PC-3 (cell line): ENCODE measurements around the gene MIPOL1. TPM values are rescaled to one million over a fixed set of nuclear protein-coding genes. Genes with fewer than 3 reads are reported as not detected.
A peak's percentile ranks its signal among the peaks of the same experiment; 100 is the strongest.

ENCODE experiments used
- ATAC-seq: fragments of 200-7000 bp; cut with Tn5 transposase; 2 replicates; pipeline ENCODE4 v1.9.1; 2020; ENCODE audit warnings: mild to moderate bottlenecking, moderate library complexity
- BruUV-seq: library from RNA; stranded (reverse); fragments of 400-500 nt; replicated peaks from 2 replicates; lab custom pipeline; 2021; lab: Mats Ljungman, UMichigan
- CTCF ChIA-PET: fragments of 300-600 bp; sonication (Branson Sonifier 250); formaldehyde crosslinking; loops from one replicate; lab custom pipeline; 2022; ENCODE audit warnings: antibody characterized with exemption; lab: Charles Lee
- POLR2A ChIA-PET: fragments of 300-600 bp; sonication (Branson Sonifier 250); formaldehyde crosslinking; loops from one replicate; lab custom pipeline; 2022; ENCODE audit warnings: antibody characterized with exemption; ENCODE audit not compliant: unreplicated experiment; lab: Charles Lee
- DNase-seq: peaks from one replicate; pipeline ENCODE4 v3.0.0-alpha.2; 2015
- H2AFZ ChIP-seq: fragments of 300-600 bp; sonication (generic); 2 replicates; pipeline ENCODE4 v1.6.0; 2016; ENCODE audit warnings: antibody characterized with exemption, low read length
- H3F3A ChIP-seq: fragments of 300-600 bp; sonication (generic); one replicate; pipeline ENCODE4 v1.6.0; 2017; ENCODE audit warnings: antibody characterized with exemption, low read length, control low read depth, mild to moderate bottlenecking; ENCODE audit not compliant: unreplicated experiment
- H3K27ac ChIP-seq: fragments of 300-600 bp; sonication (generic); 2 replicates; pipeline ENCODE4 v1.5.1; 2016; ENCODE audit warnings: mild to moderate bottlenecking, low read length
- H3K27me3 ChIP-seq: fragments of 300-600 bp; sonication (generic); 2 replicates; pipeline ENCODE4 v1.6.1; 2016; ENCODE audit warnings: low read length, mixed read lengths
- H3K36me3 ChIP-seq: fragments of 300-600 bp; sonication (generic); 2 replicates; pipeline ENCODE4 v1.6.1; 2016; ENCODE audit warnings: low read depth, mixed run types, low read length, mixed read lengths
- H3K4me1 ChIP-seq: fragments of 300-600 bp; sonication (generic); 2 replicates; pipeline ENCODE4 v1.5.1; 2016; ENCODE audit warnings: low read length; ENCODE audit not compliant: insufficient read depth
- H3K4me2 ChIP-seq: fragments of 300-600 bp; sonication (generic); 2 replicates; pipeline ENCODE4 v1.6.0; 2016; ENCODE audit warnings: low read length
- H3K4me3 ChIP-seq: fragments of 300-600 bp; sonication (generic); 2 replicates; pipeline ENCODE4 v1.5.1; 2016; ENCODE audit warnings: mild to moderate bottlenecking, low read length, mixed read lengths
- H3K79me2 ChIP-seq: fragments of 300-600 bp; sonication (generic); 2 replicates; pipeline ENCODE4 v1.6.1; 2017; ENCODE audit warnings: low read length, mixed read lengths
- H3K9ac ChIP-seq: fragments of 300-600 bp; sonication (generic); 2 replicates; pipeline ENCODE4 v1.6.0; 2016; ENCODE audit warnings: mild to moderate bottlenecking, low read length
- H3K9me2 ChIP-seq: fragments of 300-600 bp; sonication (generic); replicated peaks from 2 replicates; pipeline ENCODE4 v1.6.1; 2016; ENCODE audit warnings: mixed run types, low read length, mixed read lengths
- H3K9me3 ChIP-seq: fragments of 300-600 bp; sonication (generic); 2 replicates; pipeline ENCODE4 v1.6.1; 2016; ENCODE audit warnings: low read length, mixed read lengths
- H4K20me1 ChIP-seq: fragments of 300-600 bp; sonication (generic); 2 replicates; pipeline ENCODE4 v1.6.1; 2016; ENCODE audit warnings: low read length, mixed read lengths
- EZH2 ChIP-seq: fragments of 300-600 bp; sonication (generic); IDR thresholded peaks from one replicate; pipeline ENCODE4 v1.6.1; 2017; ENCODE audit warnings: antibody characterized with exemption, mild to moderate bottlenecking, low read length; ENCODE audit not compliant: unreplicated experiment
- EZH2phosphoT487 ChIP-seq: fragments of 300-600 bp; sonication (generic); IDR thresholded peaks from 2 replicates; pipeline ENCODE4 v1.6.1; 2018; ENCODE audit warnings: mild to moderate bottlenecking, antibody characterized with exemption, low read length, borderline replicate concordance
- intact Hi-C: fragments of 100-400 bp; cut with micrococcal nuclease; formaldehyde crosslinking; loops from 2 replicates; pipeline ENCODE4 v1.9.0; 2023
- total RNA-seq: library from RNA; depleted of rRNA; stranded (reverse); fragments of >200 nt; gene quantifications from 2 replicates; pipeline ENCODE4 v1.2.3, GENCODE V29; 2014
- TF ChIP-seq, protein P1 (sequence below): fragments of 300-600 bp; sonication (generic); conservative IDR thresholded peaks from 2 replicates; pipeline ENCODE4 v1.5.1; 2017; ENCODE audit warnings: antibody characterized with exemption, low read depth, mild to moderate bottlenecking, low read length

MIPOL1 gene
- total RNA-seq, 1 experiment from 2014 or later, result 22.5 TPM

DNA sequence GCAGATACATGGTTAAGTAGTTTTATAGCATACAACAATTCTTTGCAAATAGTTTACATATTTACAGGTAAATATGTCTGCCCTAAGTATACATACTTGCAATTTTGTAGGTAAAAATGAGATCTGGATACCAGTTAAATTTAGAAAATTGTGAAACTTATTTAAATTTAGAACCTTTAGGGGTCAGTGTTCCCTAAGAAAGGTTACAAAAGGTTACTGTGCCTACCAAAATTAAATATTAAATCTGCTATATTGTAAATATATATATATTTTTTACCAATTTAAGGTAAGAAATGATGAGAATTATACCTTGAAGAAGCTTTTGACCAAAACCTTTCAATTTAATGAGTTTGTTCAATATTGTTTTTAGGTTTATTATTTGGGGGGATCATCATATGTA is 54.0 kb downstream of the MIPOL1 start:
- no TSS peak for BruUV-seq
- POLR2A ChIA-PET, result no interaction called here
- peaks cover 29% of the 10 kb centered on the region for H3K4me1 ChIP-seq
- no peak overlapping the region for H3K4me2 ChIP-seq
- no peaks in the 10 kb centered on the region for H3F3A ChIP-seq
- H3K4me3 ChIP-seq, result no peak overlapping the region
- no peaks in the 10 kb centered on the region for H3K9me3 ChIP-seq
- no peaks in the 10 kb centered on the region; the same call in 1 of the 2 replicates for H3K36me3 ChIP-seq
- no peak overlapping the region for H3K27ac ChIP-seq
- CTCF ChIA-PET, result interaction anchor here (0.6 to 1.7 kb wide), 2 partner anchors 242 to 340 kb away, joined by 3 to 9 read pairs; no protein-coding TSS in a partner anchor
- no peak for ATAC-seq
- peaks cover 3% of the 10 kb centered on the region; the same call in 1 of the 2 replicates for H3K79me2 ChIP-seq
- no peaks in the 10 kb centered on the region for H4K20me1 ChIP-seq
- H3K27me3 ChIP-seq, result no peaks in the 10 kb centered on the region
- H3K9me2 ChIP-seq, result no peaks in the 10 kb centered on the region
- intact Hi-C loops, result loop anchor here (1.0 to 5.0 kb wide), 3 partner anchors 185 to 339 kb away; no protein-coding TSS in a partner anchor
- TF ChIP-seq, protein P1, sequence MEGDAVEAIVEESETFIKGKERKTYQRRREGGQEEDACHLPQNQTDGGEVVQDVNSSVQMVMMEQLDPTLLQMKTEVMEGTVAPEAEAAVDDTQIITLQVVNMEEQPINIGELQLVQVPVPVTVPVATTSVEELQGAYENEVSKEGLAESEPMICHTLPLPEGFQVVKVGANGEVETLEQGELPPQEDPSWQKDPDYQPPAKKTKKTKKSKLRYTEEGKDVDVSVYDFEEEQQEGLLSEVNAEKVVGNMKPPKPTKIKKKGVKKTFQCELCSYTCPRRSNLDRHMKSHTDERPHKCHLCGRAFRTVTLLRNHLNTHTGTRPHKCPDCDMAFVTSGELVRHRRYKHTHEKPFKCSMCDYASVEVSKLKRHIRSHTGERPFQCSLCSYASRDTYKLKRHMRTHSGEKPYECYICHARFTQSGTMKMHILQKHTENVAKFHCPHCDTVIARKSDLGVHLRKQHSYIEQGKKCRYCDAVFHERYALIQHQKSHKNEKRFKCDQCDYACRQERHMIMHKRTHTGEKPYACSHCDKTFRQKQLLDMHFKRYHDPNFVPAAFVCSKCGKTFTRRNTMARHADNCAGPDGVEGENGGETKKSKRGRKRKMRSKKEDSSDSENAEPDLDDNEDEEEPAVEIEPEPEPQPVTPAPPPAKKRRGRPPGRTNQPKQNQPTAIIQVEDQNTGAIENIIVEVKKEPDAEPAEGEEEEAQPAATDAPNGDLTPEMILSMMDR, result peak; percentile 39
- no peak for TF ChIP-seq EZH2phosphoT487
- no peak for TF ChIP-seq EZH2
- no peak overlapping the region for H2AFZ ChIP-seq
- peak; percentile 40 for DNase-seq
- no peak overlapping the region for H3K9ac ChIP-seq

DNA sequence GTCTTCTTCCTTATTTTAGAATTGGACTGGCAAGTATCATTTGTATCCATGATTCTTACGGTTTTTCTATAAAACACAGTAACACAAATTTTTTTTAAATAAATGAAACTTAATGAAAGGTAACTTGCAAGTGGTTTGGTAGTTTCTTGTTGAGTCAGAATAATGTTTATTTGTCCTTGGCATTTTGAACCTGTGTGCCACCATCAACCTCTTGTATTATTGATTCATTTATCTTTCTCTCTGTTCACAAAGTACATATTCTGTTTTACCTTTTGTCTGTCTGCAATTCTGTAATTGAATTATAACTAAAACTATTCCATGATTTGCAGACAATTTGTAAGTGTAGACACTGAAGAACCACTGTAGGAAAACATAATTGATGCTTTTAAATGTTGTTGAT is 54.7 kb downstream of the MIPOL1 start:
- no peak overlapping the region for H3K4me3 ChIP-seq
- H3K9ac ChIP-seq, result no peak overlapping the region
- intact Hi-C loops, result loop anchor here (1.0 to 5.0 kb wide), 3 partner anchors 184 to 338 kb away; no protein-coding TSS in a partner anchor
- no peaks in the 10 kb centered on the region; the same call in 1 of the 2 replicates for H3K36me3 ChIP-seq
- H3K9me3 ChIP-seq, result no peaks in the 10 kb centered on the region
- peak overlapping the region; percentile 2 for H3K27ac ChIP-seq
- no peak overlapping the region for H2AFZ ChIP-seq
- no peaks in the 10 kb centered on the region for H3K79me2 ChIP-seq
- H4K20me1 ChIP-seq, result no peaks in the 10 kb centered on the region
- BruUV-seq, result no TSS peak
- POLR2A ChIA-PET, result interaction anchor here (0.7 kb wide), 1 partner anchor 333 kb away, joined by 7 read pairs; no protein-coding TSS in a partner anchor
- H3K4me1 ChIP-seq, result peaks cover 35% of the 10 kb centered on the region
- ATAC-seq (no peak), DNase-seq (no peak)
- CTCF ChIA-PET, result interaction anchor here (0.6 to 1.7 kb wide), 6 partner anchors 125 to 339 kb away, joined by 3 to 9 read pairs (median 4); no protein-coding TSS in a partner anchor
- no peak for TF ChIP-seq EZH2phosphoT487
- TF ChIP-seq, protein P1, result no peak
- no peak for TF ChIP-seq EZH2
- no peaks in the 10 kb centered on the region for H3K9me2 ChIP-seq
- no peaks in the 10 kb centered on the region for H3K27me3 ChIP-seq
- no peaks in the 10 kb centered on the region for H3F3A ChIP-seq
- H3K4me2 ChIP-seq, result no peak overlapping the region

DNA sequence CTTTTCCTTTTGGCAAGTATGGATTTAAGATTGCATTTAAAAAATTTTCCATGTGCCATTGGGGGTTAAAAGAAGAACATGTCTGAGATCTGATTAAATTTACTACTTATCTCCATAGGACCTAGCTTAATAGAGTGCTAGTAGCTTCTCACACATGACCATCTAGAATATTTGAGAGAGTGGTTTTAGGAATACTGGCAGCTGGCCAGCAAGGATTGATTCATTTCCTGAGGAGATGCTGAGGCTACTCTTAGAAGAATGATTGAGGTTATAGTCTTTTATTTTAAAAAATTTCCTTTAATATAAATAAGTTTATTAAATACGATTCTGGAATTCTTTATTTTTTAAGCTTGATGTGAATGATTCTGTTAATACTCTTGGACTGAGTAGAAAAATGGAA is 56.2 kb downstream of the MIPOL1 start:
- POLR2A ChIA-PET, result interaction anchor here (0.6 kb wide), 1 partner anchor 85 kb away, joined by 3 read pairs; no protein-coding TSS in a partner anchor
- CTCF ChIA-PET, result interaction anchor here (0.7 kb wide), 1 partner anchor 337 kb away, joined by 3 read pairs; no protein-coding TSS in a partner anchor

More for the DNA sequence above, 56.2 kb downstream of the MIPOL1 start:
- no peaks in the 10 kb centered on the region for H3K27me3 ChIP-seq
- H3K27ac ChIP-seq, result no peak overlapping the region
- H3K4me2 ChIP-seq, result 0 out of 2 replicates have a peak overlapping the region, but pooled peaks have one; percentile 19
- no peaks in the 10 kb centered on the region for H3K79me2 ChIP-seq
- intact Hi-C loops, result loop anchor here (1.0 to 5.0 kb wide), 2 partner anchors 75 to 293 kb away; no protein-coding TSS in a partner anchor
- H3K36me3 ChIP-seq, result no peaks in the 10 kb centered on the region
- no peaks in the 10 kb centered on the region for H3F3A ChIP-seq
- H3K4me3 ChIP-seq, result no peak overlapping the region
- H3K9me2 ChIP-seq, result no peaks in the 10 kb centered on the region
- H3K9ac ChIP-seq, result no peak overlapping the region
- H2AFZ ChIP-seq, result no peak overlapping the region
- no peaks in the 10 kb centered on the region for H3K9me3 ChIP-seq
- H4K20me1 ChIP-seq, result no peaks in the 10 kb centered on the region
- BruUV-seq, result no TSS peak
- H3K4me1 ChIP-seq, result peaks cover 41% of the 10 kb centered on the region
- ATAC-seq (peak; percentile 64), DNase-seq (peak; percentile 94)
- TF ChIP-seq EZH2 (no peak), EZH2phosphoT487 (no peak)
- TF ChIP-seq, protein P1, result no peak
